GM18517 (cell line): ENCODE measurements around the gene SSH2.

ENCODE experiments used
- ATAC-seq: cut with Tn5 transposase; IDR thresholded peaks from one replicate; pipeline ENCODE4 v1.9.1; 2021; ENCODE audit warnings: mild to moderate bottlenecking, moderate library complexity; ENCODE audit not compliant: unreplicated experiment

SSH2 gene

GRCh38 chr17:29633886-29634285 lies 296.1 kb downstream of the SSH2 start:
- ATAC-seq = no peak

GRCh38 chr17:29630630-29631193 lies 299.3 kb downstream of the SSH2 start:
- ATAC-seq = no peak

GRCh38 chr17:29629839-29630238 lies 300.2 kb downstream of the SSH2 start:
- ATAC-seq = no peak

- no peak for ATAC-seq
Observed at GRCh38 chr17:29628644-29629043, 301.4 kb downstream of the SSH2 start.

GRCh38 chr17:29627951-29628350 lies 302.1 kb downstream of the SSH2 start:
- no peak for ATAC-seq

GRCh38 chr17:29625037-29625750 lies 304.8 kb downstream of the SSH2 start:
- ATAC-seq = no peak

GRCh38 chr17:29624586-29624985 lies 305.4 kb downstream of the SSH2 start:
- no peak for ATAC-seq

GRCh38 chr17:29623283-29623647 lies 306.8 kb downstream of the SSH2 start:
- no peak for ATAC-seq

- ATAC-seq = no peak
Observed at GRCh38 chr17:29622337-29623282, 307.4 kb downstream of the SSH2 start, which contains the start of gene CORO6. TSS of gene CORO6 (minus strand) at chr17:29622912. CDS start at chr17:29621421, 1,491 bp downstream.

- ATAC-seq = no peak
Observed at GRCh38 chr17:29621751-29622194, 308.3 kb downstream of the SSH2 start.

GRCh38 chr17:29620779-29621500 lies 309.1 kb downstream of the SSH2 start:
- no peak for ATAC-seq

- no peak for ATAC-seq
Observed at GRCh38 chr17:29620271-29620670, 309.8 kb downstream of the SSH2 start.

- no peak for ATAC-seq
Observed at GRCh38 chr17:29619251-29619650, 310.8 kb downstream of the SSH2 start.

- ATAC-seq = no peak
Observed at GRCh38 chr17:29618272-29619065, 311.6 kb downstream of the SSH2 start.

- no peak for ATAC-seq
Observed at GRCh38 chr17:29617481-29618271, 312.4 kb downstream of the SSH2 start.

- peak; percentile 61 for ATAC-seq
Observed at GRCh38 chr17:29617125-29617480, 312.9 kb downstream of the SSH2 start.

GRCh38 chr17:29616300-29617048 lies 313.6 kb downstream of the SSH2 start:
- ATAC-seq = no peak

GRCh38 chr17:29615492-29616299 lies 314.3 kb downstream of the SSH2 start:
- ATAC-seq = no peak
